Measurements from ENCODE around the gene ABLIM3. TPM values are rescaled to one million over a fixed set of nuclear protein-coding genes. Genes with fewer than 3 reads are reported as not detected.

The ABLIM3 gene
- total and polyA plus RNA-seq, 11 donors = 43.2 to 175 (median 97.8) TPM

DNA sequence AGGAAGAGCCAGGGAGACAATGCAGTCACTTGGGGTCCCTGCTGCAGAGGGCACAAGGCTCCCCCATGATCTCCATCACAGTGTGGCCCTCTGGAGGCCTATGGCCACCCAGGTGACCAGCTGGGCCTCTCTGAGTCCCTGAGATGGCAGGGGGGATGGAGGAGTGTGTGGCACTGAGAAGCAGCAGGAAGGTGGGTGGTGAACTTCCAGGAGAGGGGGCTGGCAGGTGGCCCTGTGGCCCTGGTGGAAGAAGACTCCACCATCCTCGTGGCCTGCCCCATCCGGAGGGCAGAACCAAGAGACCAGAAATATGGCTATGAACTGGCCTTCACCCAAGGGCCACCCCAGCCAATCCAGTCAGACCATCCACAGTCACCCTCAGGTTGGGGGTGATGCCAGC is 98.6 kb downstream of the ABLIM3 start:
- Histone ChIP-seq H3K36me3 (peaks cover 0 to 98% (median 91%) of the 10 kb centered on the region in 9 donors), H3K9me3 (no peaks in the 10 kb centered on the region), H3K27me3 (no peaks in the 10 kb centered on the region), H3K27ac (peak overlapping the region in 1 of 12 donors; percentile 42), H3K4me3 (no peak overlapping the region), H3K4me1 (peaks cover 0 to 21% (median 3%) of the 10 kb centered on the region in 12 donors)
- no peak for TF ChIP-seq POLR2A (IDR thresholded peaks at IDR 0.05)
- TF ChIP-seq, protein P1, sequence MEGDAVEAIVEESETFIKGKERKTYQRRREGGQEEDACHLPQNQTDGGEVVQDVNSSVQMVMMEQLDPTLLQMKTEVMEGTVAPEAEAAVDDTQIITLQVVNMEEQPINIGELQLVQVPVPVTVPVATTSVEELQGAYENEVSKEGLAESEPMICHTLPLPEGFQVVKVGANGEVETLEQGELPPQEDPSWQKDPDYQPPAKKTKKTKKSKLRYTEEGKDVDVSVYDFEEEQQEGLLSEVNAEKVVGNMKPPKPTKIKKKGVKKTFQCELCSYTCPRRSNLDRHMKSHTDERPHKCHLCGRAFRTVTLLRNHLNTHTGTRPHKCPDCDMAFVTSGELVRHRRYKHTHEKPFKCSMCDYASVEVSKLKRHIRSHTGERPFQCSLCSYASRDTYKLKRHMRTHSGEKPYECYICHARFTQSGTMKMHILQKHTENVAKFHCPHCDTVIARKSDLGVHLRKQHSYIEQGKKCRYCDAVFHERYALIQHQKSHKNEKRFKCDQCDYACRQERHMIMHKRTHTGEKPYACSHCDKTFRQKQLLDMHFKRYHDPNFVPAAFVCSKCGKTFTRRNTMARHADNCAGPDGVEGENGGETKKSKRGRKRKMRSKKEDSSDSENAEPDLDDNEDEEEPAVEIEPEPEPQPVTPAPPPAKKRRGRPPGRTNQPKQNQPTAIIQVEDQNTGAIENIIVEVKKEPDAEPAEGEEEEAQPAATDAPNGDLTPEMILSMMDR (IDR thresholded peaks at IDR 0.05) = no peak
- DNase-seq (no peak), ATAC-seq (no peak)
- whole genome bisulfite sequencing, 4 donors = 86 to 100% (median 89%) methylated on average over 2 of the region's 2 CpGs
- intact Hi-C loops (cut with DNase I) = loop anchor here in 1 of 10 donors (10.0 kb wide), 1 partner anchor 505 kb away; no protein-coding TSS in a partner anchor

- Histone ChIP-seq H3K4me3 (no peak overlapping the region), H3K36me3 (peaks cover 0 to 98% (median 92%) of the 10 kb centered on the region in 9 donors), H3K9me3 (no peaks in the 10 kb centered on the region), H3K27ac (peak overlapping the region in 1 of 12 donors; percentile 24), H3K4me1 (peaks cover 0 to 17% (median 3%) of the 10 kb centered on the region in 12 donors), H3K27me3 (no peaks in the 10 kb centered on the region)
- ATAC-seq = no peak
- intact Hi-C loops (cut with DNase I) = loop anchor here in 1 of 10 donors (10.0 kb wide), 1 partner anchor 506 kb away; no protein-coding TSS in a partner anchor
- 65 to 79% (median 74%) methylated on average over 13 of the region's 13 CpGs for WGBS, 4 donors
- no peak for TF ChIP-seq POLR2A (IDR thresholded peaks at IDR 0.05)
- TF ChIP-seq, protein P1 (IDR thresholded peaks at IDR 0.05) = no peak
- peak in 2 of 5 donors; percentile 34 to 68 for DNase-seq
Measured at GRCh38 chr5:149240354-149240998, 99.2 kb downstream of the ABLIM3 start.

- H3K9me3 ChIP-seq = no peaks in the 10 kb centered on the region
- peaks cover 0 to 5% (median 0%) of the 10 kb centered on the region in 12 donors for H3K4me1 ChIP-seq
- H3K27me3 ChIP-seq = no peaks in the 10 kb centered on the region
- peaks cover 2 to 100% (median 95%) of the 10 kb centered on the region in 9 donors for H3K36me3 ChIP-seq
- DNase-seq (no peak), ATAC-seq (no peak)
- TF ChIP-seq, protein P1 (IDR thresholded peaks at IDR 0.05) = no peak
- no peak for TF ChIP-seq POLR2A (IDR thresholded peaks at IDR 0.05)
- intact Hi-C loops (cut with DNase I) = loop anchor here in 1 of 10 donors (10.0 kb wide), 1 partner anchor 508 kb away; no protein-coding TSS in a partner anchor
- 71 to 92% (median 87%) methylated on average over 3 of the region's 3 CpGs for WGBS, 4 donors
- no peak overlapping the region for H3K4me3 ChIP-seq
- H3K27ac ChIP-seq = no peak overlapping the region
Measured at GRCh38 chr5:149242339-149242738, 101.0 kb downstream of the ABLIM3 start.

DNA sequence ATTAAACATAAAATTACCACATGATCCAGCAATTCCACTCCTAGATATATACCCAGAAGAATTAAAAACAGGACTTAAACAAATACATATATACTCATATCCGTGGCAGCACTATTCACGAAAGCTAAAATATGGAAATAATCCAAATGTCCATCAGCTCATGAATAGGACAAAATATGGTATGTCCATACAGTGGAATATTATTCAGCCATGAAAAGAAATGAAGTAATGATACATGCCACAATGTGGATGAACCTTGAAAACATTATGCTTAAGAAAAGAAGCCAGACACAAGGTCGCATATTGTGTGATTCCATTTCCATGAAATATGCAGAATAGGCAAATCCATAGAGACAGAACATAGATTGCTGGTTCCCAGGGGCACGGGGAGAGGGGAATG is 105.6 kb downstream of the ABLIM3 start:
- no peak for DNase-seq
- no peak for ATAC-seq

More for the DNA sequence above, 105.6 kb downstream of the ABLIM3 start:
- no peak overlapping the region for H3K27ac ChIP-seq
- intact Hi-C loops (cut with DNase I) = loop anchor here in 1 of 10 donors (10.0 kb wide), 1 partner anchor 512 kb away; no protein-coding TSS in a partner anchor
- H3K9me3 ChIP-seq = no peaks in the 10 kb centered on the region
- H3K4me3 ChIP-seq = no peak overlapping the region
- no peaks in the 10 kb centered on the region for H3K4me1 ChIP-seq
- no peaks in the 10 kb centered on the region for H3K27me3 ChIP-seq
- H3K36me3 ChIP-seq = peaks cover 5 to 100% (median 94%) of the 10 kb centered on the region in 9 donors
- WGBS, 4 donors = 93 to 96% (median 95%) methylated on average over 4 of the region's 4 CpGs
- TF ChIP-seq, protein P1 (IDR thresholded peaks at IDR 0.05) = no peak
- TF ChIP-seq POLR2A (IDR thresholded peaks at IDR 0.05) = no peak
